Esophagus mucosa (tissue), 1 donor: ENCODE results near the gene PON3. TPM values are rescaled to one million over a fixed set of nuclear protein-coding genes. Genes with fewer than 3 reads are reported as not detected.

ENCODE experiments used
- total RNA-seq: library from RNA; stranded (reverse); gene quantifications from one replicate; pipeline ENCODE4 v1.2.4, GENCODE V29; 2023
- donor health status: DM: yes; HTN: yes; CAD: no.

PON3 gene
- total RNA-seq, 1 donor from 2014 or later = 2.0 TPM

Other genes with a start within 250 kb of the PON3 start
- not detected for gene PON1, start 71.8 kb downstream of the PON3 start, total RNA-seq
- 35.3 TPM for gene PON2, start 38.7 kb upstream of the PON3 start, total RNA-seq
- not detected for gene ASB4, start 89.6 kb upstream of the PON3 start, total RNA-seq
- gene PDK4, start 200.1 kb upstream of the PON3 start, total RNA-seq = 1.5 TPM